ENCODE results near the gene TNNC2. TPM values are rescaled to one million over a fixed set of nuclear protein-coding genes. Genes with fewer than 3 reads are reported as not detected.

The TNNC2 gene
- total and polyA plus RNA-seq, 9 of the 15 experiments (the other 6 are each of a cell fraction or from before 2014, with no cell fraction given): not detected

DNA sequence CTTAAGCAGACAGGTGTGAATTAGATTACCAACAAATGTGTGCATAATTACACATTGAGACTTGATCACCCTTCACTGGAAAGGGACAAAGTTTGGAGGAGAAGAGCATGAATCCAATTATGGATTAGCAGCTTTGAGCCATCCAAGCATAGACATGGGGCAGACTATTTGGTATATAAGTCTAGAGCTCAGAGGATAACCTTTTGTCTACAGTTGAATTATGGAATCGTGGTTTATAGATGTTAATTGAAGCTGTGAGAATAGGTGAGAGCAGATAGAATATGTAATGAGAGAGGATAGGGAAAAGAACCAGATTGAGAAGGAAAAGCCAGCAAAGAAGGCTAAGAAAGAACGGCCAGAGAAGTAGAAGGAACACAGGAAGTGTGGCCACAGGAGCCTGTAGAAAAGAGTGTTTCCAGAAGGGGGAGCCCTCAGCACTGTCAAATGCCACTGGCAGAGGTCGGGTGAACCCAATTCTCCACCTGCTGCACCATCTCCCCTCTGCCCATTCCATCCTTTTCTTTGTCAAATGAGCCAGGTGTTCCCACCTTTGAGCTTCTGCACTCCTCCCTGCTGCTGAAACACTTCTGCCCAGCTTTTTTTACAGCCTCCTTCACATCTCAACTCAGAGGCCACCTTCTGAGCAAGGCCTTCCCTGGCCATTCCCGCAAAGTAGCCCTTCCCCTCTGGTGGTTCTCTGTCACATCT is 28.0 kb downstream of the TNNC2 start:
- H3K36me3 ChIP-seq (ENCODE audit: control insufficient read depth, insufficient read depth, low read length): peaks cover 64% of the 10 kb centered on the region; the same call in 2 of the 3 replicates
- H3K27ac ChIP-seq (ENCODE audit: extremely low read depth, low read depth, low read length): peak overlapping the region; percentile 47; the same call in 1 of the 3 replicates
- CTCF ChIA-PET (ENCODE audit: low intra/inter-chr PET ratio): interaction anchor here (0.9 to 2.1 kb wide), 4 partner anchors 91 to 164 kb away, joined by 3 to 13 read pairs (median 6); partner anchors contain the start of genes CTSA and NEURL2
- no peak overlapping the region for H3K9ac ChIP-seq (ENCODE audit: insufficient read depth in 1 of 2, low read depth in 2 of 2, low read length in 2 of 2)
- BruUV-seq (replicated peaks): no TSS peak
- peak; percentile 45 to 81 (median 62) for DNase-seq (ENCODE audit: extremely low read depth in 1 of 4, low spot score in 3 of 4)
- H4K20me1 ChIP-seq (replicated peaks; ENCODE audit: control insufficient read depth, insufficient read depth, low read length): 0 out of 2 replicates have a peak, but pooled peaks cover 3% of the 10 kb centered on the region
- H3K27me3 ChIP-seq (ENCODE audit: control insufficient read depth in 2 of 2, insufficient read depth in 2 of 2, low read length in 2 of 2): no peaks in the 10 kb centered on the region
- 27% methylated on average over 4 of the region's 4 CpGs for WGBS (ENCODE audit: insufficient coverage, low coverage, missing lambda C conversion rate)
- H3K4me3 ChIP-seq: no peak overlapping the region
- H3K9me1 ChIP-seq (ENCODE audit: control insufficient read depth, insufficient read depth, low read length): no peaks in the 10 kb centered on the region
- H3K79me2 ChIP-seq (ENCODE audit: control insufficient read depth, insufficient read depth, low read length): no peaks in the 10 kb centered on the region
- no peak overlapping the region for H3K4me2 ChIP-seq (ENCODE audit: insufficient read depth, low read length)
- ATAC-seq: peak; percentile 98
- in situ Hi-C loops (cut with MboI) (loop anchor here (5.0 kb wide), 1 partner anchor 163 kb away; no protein-coding TSS in a partner anchor), intact Hi-C loops (cut with micrococcal nuclease) (loop anchor here (1.0 to 10.0 kb wide), 3 partner anchors 88 to 164 kb away; partner anchors contain the start of genes PCIF1 and SPATA25)
- peak overlapping the region; percentile 37 for H2AFZ ChIP-seq (ENCODE audit: low read depth, low read length)
- POLR2A ChIA-PET: interaction anchor here (0.6 to 1.5 kb wide), 8 partner anchors 8 to 171 kb away, joined by 3 to 7 read pairs (median 4); partner anchors contain the start of gene PCIF1
- H3K9me3 ChIP-seq (replicated peaks; ENCODE audit: control insufficient read depth, insufficient read depth, low read depth, low read length): no peaks in the 10 kb centered on the region
- FAIRE-seq: peak; percentile 82
- H3K4me1 ChIP-seq (replicated peaks in 1 of 2; ENCODE audit: control insufficient read depth in 2 of 2, insufficient read depth in 2 of 2, low read length in 2 of 2): peaks cover 0 to 6% of the 10 kb centered on the region in 2 experiments; a peak in 1 of 5 replicates
- TF ChIP-seq FOXK2 (conservative IDR thresholded peaks at IDR 0.05 in 1 of 2, IDR thresholded peaks at IDR 0.05 in 1 of 2; ENCODE audit: low read depth in 2 of 2) (0 out of 4 replicates have a peak, but pooled peaks of 1 of the 2 experiments have one; percentile 14), ETV5 (CRISPR knock-in tag; IDR thresholded peaks at IDR 0.05; ENCODE audit: low read depth) (0 out of 2 replicates have a peak, but pooled peaks have one; percentile 46), NR3C1 (CRISPR knock-in tag; IDR thresholded peaks at IDR 0.05) (no peak), HEY1 (CRISPR knock-in tag; IDR thresholded peaks at IDR 0.05; ENCODE audit: borderline replicate concordance) (no peak), FOXO4 (CRISPR knock-in tag; IDR thresholded peaks at IDR 0.05) (no peak), ETV1 (tag; conservative IDR thresholded peaks at IDR 0.05; ENCODE audit: low read depth) (0 out of 2 replicates have a peak, but pooled peaks have one; percentile 16), ARID2 (IDR thresholded peaks at IDR 0.05) (peak; percentile 91), BCOR (IDR thresholded peaks at IDR 0.05) (0 out of 2 replicates have a peak, but pooled peaks have one; percentile 28), SMC3 (conservative IDR thresholded peaks at IDR 0.05; ENCODE audit: insufficient read depth, low read depth, low read length) (peak; percentile 79)
- TF ChIP-seq, protein P1, sequence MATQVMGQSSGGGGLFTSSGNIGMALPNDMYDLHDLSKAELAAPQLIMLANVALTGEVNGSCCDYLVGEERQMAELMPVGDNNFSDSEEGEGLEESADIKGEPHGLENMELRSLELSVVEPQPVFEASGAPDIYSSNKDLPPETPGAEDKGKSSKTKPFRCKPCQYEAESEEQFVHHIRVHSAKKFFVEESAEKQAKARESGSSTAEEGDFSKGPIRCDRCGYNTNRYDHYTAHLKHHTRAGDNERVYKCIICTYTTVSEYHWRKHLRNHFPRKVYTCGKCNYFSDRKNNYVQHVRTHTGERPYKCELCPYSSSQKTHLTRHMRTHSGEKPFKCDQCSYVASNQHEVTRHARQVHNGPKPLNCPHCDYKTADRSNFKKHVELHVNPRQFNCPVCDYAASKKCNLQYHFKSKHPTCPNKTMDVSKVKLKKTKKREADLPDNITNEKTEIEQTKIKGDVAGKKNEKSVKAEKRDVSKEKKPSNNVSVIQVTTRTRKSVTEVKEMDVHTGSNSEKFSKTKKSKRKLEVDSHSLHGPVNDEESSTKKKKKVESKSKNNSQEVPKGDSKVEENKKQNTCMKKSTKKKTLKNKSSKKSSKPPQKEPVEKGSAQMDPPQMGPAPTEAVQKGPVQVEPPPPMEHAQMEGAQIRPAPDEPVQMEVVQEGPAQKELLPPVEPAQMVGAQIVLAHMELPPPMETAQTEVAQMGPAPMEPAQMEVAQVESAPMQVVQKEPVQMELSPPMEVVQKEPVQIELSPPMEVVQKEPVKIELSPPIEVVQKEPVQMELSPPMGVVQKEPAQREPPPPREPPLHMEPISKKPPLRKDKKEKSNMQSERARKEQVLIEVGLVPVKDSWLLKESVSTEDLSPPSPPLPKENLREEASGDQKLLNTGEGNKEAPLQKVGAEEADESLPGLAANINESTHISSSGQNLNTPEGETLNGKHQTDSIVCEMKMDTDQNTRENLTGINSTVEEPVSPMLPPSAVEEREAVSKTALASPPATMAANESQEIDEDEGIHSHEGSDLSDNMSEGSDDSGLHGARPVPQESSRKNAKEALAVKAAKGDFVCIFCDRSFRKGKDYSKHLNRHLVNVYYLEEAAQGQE (IDR thresholded peaks at IDR 0.05; ENCODE audit: borderline replicate concordance): peak; percentile 85
- TF ChIP-seq, protein P1 (CRISPR knock-in tag; IDR thresholded peaks at IDR 0.05; ENCODE audit: low read depth): no peak

Data from K562 (cell line).